ENCODE results near the gene COX6A2. TPM values are rescaled to one million over a fixed set of nuclear protein-coding genes. Genes with fewer than 3 reads are reported as not detected.

COX6A2 gene
- not detected in 2 replicates for total RNA-seq

GRCh38 chr16:31428279-31428597, at the start of gene COX6A2:
COX6A2 (minus strand) TSS chr16:31428360; CDS start chr16:31428325, 35 bp downstream.
- intact Hi-C loops (cut with micrococcal nuclease): no loop called here

GRCh38 chr16:31477220-31478216, 49.4 kb upstream of the COX6A2 start:
- intact Hi-C loops (cut with micrococcal nuclease): loop anchor here (2.0 kb wide), 2 partner anchors 17 to 29 kb away; no protein-coding TSS in a partner anchor

- intact Hi-C loops (cut with micrococcal nuclease): loop anchor here (2.0 kb wide), 2 partner anchors 16 to 30 kb away; no protein-coding TSS in a partner anchor
Observed at GRCh38 chr16:31476303-31477219, 48.4 kb upstream of the COX6A2 start.

- intact Hi-C loops (cut with micrococcal nuclease): loop anchor here (2.0 kb wide), 2 partner anchors 15 to 31 kb away; no protein-coding TSS in a partner anchor
Observed at GRCh38 chr16:31475946-31476302, 47.8 kb upstream of the COX6A2 start.

- intact Hi-C loops (cut with micrococcal nuclease): no loop called here
Observed at GRCh38 chr16:31474773-31475738, 46.9 kb upstream of the COX6A2 start.

GRCh38 chr16:31474173-31474714, 46.1 kb upstream of the COX6A2 start:
- intact Hi-C loops (cut with micrococcal nuclease): no loop called here

- intact Hi-C loops (cut with micrococcal nuclease): no loop called here
Observed at GRCh38 chr16:31473264-31473984, 45.3 kb upstream of the COX6A2 start.

GRCh38 chr16:31472709-31473203, 44.6 kb upstream of the COX6A2 start:
- intact Hi-C loops (cut with micrococcal nuclease): no loop called here

- intact Hi-C loops (cut with micrococcal nuclease): no loop called here
Observed at GRCh38 chr16:31471875-31472708, 43.9 kb upstream of the COX6A2 start, which contains the start of gene TGFB1I1. TGFB1I1 (plus strand) TSS chr16:31472152; CDS start chr16:31472189, 37 bp downstream.

GRCh38 chr16:31471241-31471874, 43.2 kb upstream of the COX6A2 start:
- intact Hi-C loops (cut with micrococcal nuclease): no loop called here

- intact Hi-C loops (cut with micrococcal nuclease): no loop called here
Observed at GRCh38 chr16:31470615-31471014, 42.5 kb upstream of the COX6A2 start.

- intact Hi-C loops (cut with micrococcal nuclease): no loop called here
Observed at GRCh38 chr16:31467858-31468257, 39.7 kb upstream of the COX6A2 start.

GRCh38 chr16:31467151-31467773, 39.1 kb upstream of the COX6A2 start:
- intact Hi-C loops (cut with micrococcal nuclease): no loop called here

- intact Hi-C loops (cut with micrococcal nuclease): no loop called here
Observed at GRCh38 chr16:31466381-31466841, 38.3 kb upstream of the COX6A2 start.

GRCh38 chr16:31465788-31466370, 37.7 kb upstream of the COX6A2 start:
- intact Hi-C loops (cut with micrococcal nuclease): no loop called here

GRCh38 chr16:31464781-31465260, 36.7 kb upstream of the COX6A2 start:
- intact Hi-C loops (cut with micrococcal nuclease): no loop called here

- intact Hi-C loops (cut with micrococcal nuclease): no loop called here
Observed at GRCh38 chr16:31464348-31464769, 36.2 kb upstream of the COX6A2 start.

All from T-helper 2 cell treated with Interferon-gamma antibody and Interleukin-4, amounts not matched to agents 100 ng/mL and 5 ng/mL, for 36 hours (primary cell).